ENCODE measurements around the gene SPOCK1. TPM values are rescaled to one million over a fixed set of nuclear protein-coding genes. Genes with fewer than 3 reads are reported as not detected.

SPOCK1 gene
- polyA plus RNA-seq, 2 of the 4 experiments (the other 2 are of a cell fraction), result 28.9 to 40.8 TPM

DNA sequence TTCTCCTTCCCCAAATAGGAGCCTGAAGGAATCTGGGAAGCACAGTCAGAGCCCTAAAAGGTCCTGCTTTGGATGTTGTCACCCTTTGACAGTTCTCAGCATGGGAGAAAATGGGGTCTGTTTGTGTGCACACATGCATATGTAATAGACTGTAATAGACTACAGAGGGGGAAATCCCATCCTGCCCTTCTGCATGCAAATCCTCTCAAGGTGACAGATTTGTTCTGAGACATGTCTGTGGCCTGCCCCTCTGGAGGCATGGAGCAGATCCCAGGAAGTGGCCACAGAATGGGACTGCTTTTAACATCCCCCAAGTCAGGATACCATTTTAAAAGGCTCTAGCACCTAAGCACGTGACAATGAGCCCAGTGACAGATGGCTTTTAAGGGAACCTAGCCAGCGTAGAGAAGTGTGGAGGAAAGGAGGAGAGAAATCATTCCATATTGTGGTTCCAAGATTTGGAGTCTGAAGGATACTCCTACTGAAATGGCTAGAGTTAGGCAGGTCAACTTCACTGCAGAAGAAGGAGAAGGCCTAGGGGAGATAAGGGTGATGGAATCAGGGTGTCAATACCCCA is 483.5 kb downstream of the SPOCK1 start (continued):
- TF ChIP-seq FOSL2 (IDR thresholded peaks at IDR 0.05), result no peak
- no peak for TF ChIP-seq FOSL2 (CRISPR knock-in tag; IDR thresholded peaks at IDR 0.05)

DNA sequence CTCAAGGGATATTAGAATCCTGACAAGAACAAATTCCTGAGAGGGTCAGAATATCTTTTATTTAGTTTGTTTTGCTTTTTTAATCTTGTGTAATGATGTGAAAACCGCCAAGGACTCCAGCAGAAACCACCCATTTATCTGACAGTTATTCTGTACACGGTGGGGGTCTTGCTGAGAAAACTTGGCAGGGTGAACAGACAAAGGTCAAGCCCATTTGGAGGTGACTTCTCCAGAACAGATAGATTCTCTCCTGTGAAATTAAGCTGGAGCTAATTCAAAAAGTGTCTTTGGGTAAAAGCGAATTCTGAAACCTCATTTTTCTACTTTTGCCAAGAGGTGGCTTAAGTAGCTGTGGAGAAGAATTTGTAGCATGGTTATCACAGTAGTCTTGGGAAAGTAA is 484.4 kb downstream of the SPOCK1 start:
- no peak for DNase-seq (ENCODE audit: low read depth in 1 of 2, low spot score in 1 of 2)
- Histone ChIP-seq H3K9me3 (no peaks in the 10 kb centered on the region), H3K27ac (no peak overlapping the region), H3K4me3 (no peak overlapping the region), H3K4me2 (no peak overlapping the region), H3K4me1 (no peaks in the 10 kb centered on the region)
- TF ChIP-seq RAD21 (conservative IDR thresholded peaks at IDR 0.05 in 1 of 2, IDR thresholded peaks at IDR 0.05 in 1 of 2) (no peak), CBX2 (IDR thresholded peaks at IDR 0.05; ENCODE audit: borderline replicate concordance, low read depth) (no peak), FOSB (CRISPR knock-in tag; IDR thresholded peaks at IDR 0.05) (no peak), PHF8 (IDR thresholded peaks at IDR 0.05; ENCODE audit: borderline replicate concordance, low read depth) (no peak), RFX5 (IDR thresholded peaks at IDR 0.05) (no peak), ZNF302 (CRISPR knock-in tag; IDR thresholded peaks at IDR 0.05) (no peak), EHF (CRISPR knock-in tag; IDR thresholded peaks at IDR 0.05) (no peak)
- TF ChIP-seq, protein P1, sequence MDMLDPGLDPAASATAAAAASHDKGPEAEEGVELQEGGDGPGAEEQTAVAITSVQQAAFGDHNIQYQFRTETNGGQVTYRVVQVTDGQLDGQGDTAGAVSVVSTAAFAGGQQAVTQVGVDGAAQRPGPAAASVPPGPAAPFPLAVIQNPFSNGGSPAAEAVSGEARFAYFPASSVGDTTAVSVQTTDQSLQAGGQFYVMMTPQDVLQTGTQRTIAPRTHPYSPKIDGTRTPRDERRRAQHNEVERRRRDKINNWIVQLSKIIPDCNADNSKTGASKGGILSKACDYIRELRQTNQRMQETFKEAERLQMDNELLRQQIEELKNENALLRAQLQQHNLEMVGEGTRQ (IDR thresholded peaks at IDR 0.05), result no peak
- TF ChIP-seq, protein P2, sequence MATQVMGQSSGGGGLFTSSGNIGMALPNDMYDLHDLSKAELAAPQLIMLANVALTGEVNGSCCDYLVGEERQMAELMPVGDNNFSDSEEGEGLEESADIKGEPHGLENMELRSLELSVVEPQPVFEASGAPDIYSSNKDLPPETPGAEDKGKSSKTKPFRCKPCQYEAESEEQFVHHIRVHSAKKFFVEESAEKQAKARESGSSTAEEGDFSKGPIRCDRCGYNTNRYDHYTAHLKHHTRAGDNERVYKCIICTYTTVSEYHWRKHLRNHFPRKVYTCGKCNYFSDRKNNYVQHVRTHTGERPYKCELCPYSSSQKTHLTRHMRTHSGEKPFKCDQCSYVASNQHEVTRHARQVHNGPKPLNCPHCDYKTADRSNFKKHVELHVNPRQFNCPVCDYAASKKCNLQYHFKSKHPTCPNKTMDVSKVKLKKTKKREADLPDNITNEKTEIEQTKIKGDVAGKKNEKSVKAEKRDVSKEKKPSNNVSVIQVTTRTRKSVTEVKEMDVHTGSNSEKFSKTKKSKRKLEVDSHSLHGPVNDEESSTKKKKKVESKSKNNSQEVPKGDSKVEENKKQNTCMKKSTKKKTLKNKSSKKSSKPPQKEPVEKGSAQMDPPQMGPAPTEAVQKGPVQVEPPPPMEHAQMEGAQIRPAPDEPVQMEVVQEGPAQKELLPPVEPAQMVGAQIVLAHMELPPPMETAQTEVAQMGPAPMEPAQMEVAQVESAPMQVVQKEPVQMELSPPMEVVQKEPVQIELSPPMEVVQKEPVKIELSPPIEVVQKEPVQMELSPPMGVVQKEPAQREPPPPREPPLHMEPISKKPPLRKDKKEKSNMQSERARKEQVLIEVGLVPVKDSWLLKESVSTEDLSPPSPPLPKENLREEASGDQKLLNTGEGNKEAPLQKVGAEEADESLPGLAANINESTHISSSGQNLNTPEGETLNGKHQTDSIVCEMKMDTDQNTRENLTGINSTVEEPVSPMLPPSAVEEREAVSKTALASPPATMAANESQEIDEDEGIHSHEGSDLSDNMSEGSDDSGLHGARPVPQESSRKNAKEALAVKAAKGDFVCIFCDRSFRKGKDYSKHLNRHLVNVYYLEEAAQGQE (IDR thresholded peaks at IDR 0.05), result no peak
- CTCF ChIA-PET, result interaction anchor here (0.7 kb wide), 1 partner anchor 12 kb away, joined by 3 read pairs; no protein-coding TSS in a partner anchor
- no peak for ATAC-seq
- WGBS (ENCODE audit: missing lambda C conversion rate), result 16% methylated on average over 3 of the region's 3 CpGs
- FAIRE-seq, result no peak
- POLR2A ChIA-PET, result no interaction called here

DNA sequence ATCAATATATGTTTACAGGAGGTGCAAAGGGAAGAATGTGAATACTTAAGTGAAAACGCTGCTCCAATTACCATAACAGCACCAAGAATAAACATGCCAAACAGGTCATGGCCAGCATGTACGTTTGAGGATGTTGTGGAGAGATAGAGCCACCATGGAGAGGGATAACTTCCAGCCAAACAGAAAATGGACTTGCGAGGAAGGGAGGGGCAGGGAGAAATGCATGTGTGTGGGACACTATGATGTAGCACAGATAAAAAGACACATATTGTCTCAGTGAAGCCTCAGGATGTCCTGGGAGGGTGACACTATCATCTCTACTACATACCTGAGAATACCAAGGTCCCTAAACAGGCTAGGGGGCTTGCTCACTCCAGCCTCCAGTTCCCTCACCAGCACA is 488.9 kb downstream of the SPOCK1 start:
- Histone ChIP-seq H3K27ac (no peak overlapping the region), H3K4me1 (no peaks in the 10 kb centered on the region), H3K9me3 (no peaks in the 10 kb centered on the region), H3K4me3 (no peak overlapping the region), H3K4me2 (no peak overlapping the region)
- POLR2A ChIA-PET, result no interaction called here
- DNase-seq (ENCODE audit: low read depth in 1 of 2, low spot score in 1 of 2), result no peak
- FAIRE-seq, result no peak
- CTCF ChIA-PET, result no interaction called here
- no peak for ATAC-seq
- TF ChIP-seq, protein P2 (IDR thresholded peaks at IDR 0.05), result no peak
- TF ChIP-seq BHLHE40 (IDR thresholded peaks at IDR 0.05; ENCODE audit: low read depth, low read length) (no peak), KDM1A (IDR thresholded peaks at IDR 0.05; ENCODE audit: low read depth) (no peak)
- WGBS (ENCODE audit: missing lambda C conversion rate), result 33% methylated on average over 3 of the region's 3 CpGs
